GM18517 (cell line): ENCODE measurements around the gene KRTAP1-5.
"Not testable (repeated sequence)": the region's sequence is repeated elsewhere in the genome, so short reads cannot be mapped to it uniquely, and the experiment has no call there.

Experiments used
- ATAC-seq: cut with Tn5 transposase; IDR thresholded peaks from one replicate; pipeline ENCODE4 v1.9.1; 2021; ENCODE audit warnings: mild to moderate bottlenecking, moderate library complexity; ENCODE audit not compliant: unreplicated experiment

Gene KRTAP1-5, protein sequence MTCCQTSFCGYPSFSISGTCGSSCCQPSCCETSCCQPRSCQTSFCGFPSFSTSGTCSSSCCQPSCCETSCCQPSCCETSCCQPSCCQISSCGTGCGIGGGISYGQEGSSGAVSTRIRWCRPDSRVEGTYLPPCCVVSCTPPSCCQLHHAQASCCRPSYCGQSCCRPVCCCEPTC

DNA sequence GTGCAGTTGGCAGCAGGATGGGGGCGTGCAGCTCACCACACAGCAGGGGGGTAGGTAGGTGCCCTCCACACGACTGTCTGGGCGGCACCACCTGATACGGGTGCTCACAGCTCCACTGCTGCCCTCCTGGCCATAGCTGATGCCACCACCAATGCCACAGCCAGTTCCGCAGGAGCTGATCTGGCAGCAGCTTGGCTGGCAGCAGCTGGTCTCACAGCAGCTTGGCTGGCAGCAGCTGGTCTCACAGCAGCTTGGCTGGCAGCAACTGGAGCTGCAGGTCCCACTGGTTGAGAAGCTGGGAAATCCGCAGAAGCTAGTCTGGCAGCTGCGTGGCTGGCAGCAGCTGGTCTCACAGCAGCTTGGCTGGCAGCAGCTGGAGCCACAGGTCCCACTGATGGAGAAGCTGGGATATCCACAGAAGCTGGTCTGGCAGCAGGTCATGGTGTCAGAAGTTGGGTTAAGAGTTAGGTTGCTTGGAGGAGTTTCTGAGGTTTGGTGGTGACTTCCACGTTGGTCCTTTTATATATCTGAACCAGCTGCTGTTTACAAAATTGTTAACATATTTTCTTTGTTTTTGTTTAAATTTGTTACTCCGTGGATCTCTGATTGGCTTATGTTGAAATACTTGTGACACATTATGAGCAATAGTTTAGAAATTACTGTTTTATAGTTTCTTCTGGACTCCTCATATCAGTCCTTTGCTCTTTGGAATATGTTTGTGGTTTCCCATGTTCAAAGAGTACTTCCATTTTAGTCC is at the start of gene KRTAP1-5:
TSS of gene KRTAP1-5 (minus strand) at position 494 of the 757 bp plus-strand sequence. CDS start at position 441, 53 bp downstream.
- ATAC-seq, result no peak

DNA sequence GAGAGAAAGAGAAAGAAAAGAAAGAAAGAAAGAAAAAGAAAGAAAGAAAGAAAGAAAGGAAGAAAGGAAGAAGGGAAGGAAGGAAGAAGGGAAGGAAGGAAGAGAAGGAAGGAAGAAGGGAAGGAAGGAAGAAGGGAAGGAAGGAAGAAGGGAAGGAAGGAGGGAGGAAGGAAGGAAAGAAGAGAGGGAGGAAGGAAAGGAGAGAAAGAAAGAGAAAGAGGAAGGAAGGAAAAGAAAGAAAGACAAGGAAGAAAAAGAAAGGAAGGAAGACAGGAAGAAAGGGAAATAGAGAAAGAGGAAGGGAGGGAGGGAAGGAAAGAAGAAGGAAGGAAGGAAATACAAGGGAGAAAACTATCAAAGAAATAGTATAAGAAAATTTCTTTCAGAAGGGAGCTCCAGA is 49.8 kb upstream of the KRTAP1-5 start:
- no peak for ATAC-seq

DNA sequence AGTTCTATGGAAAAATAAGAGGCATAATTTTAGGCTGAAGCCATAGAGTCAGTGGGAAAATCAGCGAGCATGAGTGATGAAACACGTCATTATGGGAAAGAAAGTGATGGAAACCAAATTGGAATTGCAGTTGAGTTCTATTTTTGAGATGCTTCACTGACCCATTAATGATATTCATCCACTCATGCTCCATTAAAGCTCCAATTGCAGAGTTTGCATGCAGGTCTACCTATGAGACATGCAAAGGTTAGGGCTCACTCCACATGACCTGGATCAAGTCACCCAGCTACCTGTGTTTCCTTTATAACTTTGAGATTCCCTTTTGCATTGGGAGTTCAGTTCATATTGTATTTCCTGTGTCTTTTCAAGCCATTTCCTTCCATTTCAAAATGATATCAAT is 46.7 kb upstream of the KRTAP1-5 start:
- ATAC-seq, result no peak

DNA sequence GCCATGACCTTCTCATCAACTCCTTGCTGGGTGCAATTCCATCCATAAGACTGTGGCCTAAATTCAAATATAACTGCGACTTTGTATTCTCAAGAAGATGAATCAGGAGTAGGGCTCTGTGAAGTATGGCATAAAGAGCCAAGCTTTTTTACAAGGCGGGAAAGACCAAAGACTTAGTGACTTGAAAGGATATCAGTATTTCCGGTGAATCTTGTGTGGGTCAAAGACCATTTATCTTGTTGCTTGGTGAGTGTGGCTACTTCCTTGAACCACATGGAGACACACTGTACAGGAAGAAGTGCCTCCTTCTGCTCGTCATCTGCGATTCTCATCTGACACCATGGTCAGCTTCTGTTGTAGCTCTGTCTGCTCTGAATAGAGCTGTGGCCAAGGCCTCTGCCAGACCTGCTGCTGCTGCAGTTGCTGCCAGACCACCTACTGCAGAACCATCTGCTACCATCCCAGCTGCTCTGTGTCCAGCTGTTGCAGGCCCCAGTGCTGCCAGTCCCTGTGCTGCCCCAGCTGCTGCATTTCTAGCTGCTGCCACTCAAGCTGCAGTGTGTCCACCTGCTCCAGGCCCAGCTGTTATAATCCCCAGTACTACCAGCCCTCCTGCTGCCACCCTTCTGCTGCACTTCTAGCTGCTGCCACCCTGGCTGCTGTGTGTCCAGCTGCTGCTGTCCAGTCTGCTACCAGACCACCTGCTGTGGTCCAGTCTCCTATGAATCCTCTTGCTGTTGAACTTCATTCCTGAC is 44.8 kb upstream of the KRTAP1-5 start:
- no peak for ATAC-seq

DNA sequence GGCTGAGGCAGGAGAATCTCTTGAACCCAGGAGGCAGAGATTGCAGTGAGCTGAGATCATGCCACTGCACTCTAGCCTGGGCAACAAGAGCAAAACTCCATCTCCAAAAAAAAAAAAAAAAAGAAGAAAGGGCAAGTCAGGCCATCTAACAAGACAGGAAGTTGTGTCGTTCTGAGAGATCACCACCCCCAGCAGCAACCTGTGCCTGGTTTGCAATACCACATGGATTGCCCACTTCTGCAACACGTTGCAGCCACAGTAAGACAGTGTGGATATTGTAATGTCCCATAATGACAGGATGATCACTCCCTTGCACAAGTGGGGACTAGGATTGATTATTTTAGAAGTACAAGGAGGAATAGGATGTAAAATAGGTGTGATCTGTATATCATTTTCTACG is 42.0 kb upstream of the KRTAP1-5 start:
- ATAC-seq, result no peak

DNA sequence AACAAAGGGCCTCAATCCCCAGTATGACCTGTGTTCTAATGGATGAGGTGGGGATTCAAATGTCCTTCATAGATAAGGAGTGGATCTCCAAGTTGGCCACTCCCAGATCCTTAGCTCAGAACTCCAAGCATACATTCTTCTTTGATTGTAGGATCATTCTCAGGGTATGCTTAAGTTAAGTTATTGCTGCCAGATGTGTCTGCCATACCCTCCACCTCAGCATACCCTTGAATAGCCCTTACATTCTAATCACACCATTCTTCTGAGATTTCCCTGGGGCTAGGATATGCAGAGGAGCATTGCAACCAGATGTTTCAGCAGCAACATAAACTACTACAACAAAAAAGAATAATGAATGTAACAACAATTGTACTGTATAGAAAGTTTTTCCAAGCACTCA is 40.3 kb upstream of the KRTAP1-5 start:
- ATAC-seq, result no peak

DNA sequence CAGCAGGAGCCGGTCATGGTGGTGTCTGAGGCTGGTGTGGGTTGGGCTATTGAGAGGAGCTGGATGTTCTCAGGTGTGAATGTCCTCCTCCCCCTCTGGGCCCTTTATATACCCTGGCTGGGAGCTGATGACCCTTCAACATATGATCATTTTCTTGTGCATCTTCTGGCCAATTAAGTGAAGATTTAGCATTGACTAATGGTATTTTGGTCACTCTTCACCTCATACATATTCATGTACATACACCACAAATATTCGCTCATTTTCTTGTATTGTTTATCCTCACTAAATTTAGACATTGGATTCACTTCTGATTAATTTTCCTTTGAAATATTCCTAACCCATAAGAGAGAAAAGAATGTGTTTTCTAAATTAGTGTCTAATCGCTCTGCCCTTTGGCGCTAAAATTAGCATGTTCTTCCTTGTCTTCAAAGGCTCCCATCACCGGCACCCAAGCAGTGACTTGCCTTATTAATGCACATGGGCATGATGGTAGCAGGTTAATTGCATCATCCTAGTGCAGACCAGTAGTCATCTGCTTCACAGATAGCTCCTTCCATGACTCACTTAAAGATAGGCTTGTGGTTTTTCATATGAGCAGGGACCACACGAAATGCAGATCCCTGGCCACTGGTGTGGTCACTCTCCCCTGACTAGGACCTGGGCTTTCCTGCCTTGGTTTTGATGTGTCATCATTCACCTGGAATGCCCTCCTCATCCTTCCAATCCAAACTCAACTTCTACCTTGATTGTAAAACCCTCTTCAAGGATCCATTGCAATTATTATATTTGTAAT is 39.0 kb upstream of the KRTAP1-5 start, which contains the start of gene KRTAP2-4:
TSS of gene KRTAP2-4 (minus strand) at position 51 of the 796 bp plus-strand sequence. CDS start at position 17, 34 bp downstream.
- ATAC-seq, result no peak

DNA sequence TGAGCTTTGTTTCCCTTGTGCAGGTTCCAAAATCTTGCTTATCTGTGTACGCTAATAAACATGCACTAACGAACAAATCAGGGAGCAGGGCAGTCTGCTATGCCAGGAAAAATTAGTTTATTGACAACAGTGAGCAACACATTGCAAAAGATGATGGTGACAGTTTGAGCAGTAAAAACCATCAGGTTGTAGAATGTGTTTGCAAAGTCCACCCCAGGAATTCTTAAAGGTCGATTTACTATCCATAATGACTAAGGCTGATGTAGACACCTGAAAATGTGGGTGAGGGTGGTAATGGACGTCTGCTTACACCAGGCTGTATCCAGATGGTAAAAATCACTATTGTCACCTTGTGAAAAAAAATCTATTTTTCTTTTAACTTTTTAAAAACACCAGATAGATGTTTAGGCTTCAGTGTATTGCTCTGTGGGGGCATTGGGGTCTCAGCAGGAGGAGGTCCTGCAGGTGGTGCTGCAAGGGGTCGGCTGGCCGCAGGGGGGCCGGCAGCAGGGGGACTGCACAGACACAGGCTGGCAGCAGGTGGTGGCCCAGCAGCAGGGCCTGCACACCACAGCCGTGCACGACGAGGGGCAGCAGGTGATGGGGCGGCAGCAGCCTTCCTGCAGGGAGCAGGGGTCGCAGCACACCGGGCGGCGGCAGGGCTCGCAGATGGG is 38.1 kb upstream of the KRTAP1-5 start:
- ATAC-seq, result not testable (repeated sequence)

DNA sequence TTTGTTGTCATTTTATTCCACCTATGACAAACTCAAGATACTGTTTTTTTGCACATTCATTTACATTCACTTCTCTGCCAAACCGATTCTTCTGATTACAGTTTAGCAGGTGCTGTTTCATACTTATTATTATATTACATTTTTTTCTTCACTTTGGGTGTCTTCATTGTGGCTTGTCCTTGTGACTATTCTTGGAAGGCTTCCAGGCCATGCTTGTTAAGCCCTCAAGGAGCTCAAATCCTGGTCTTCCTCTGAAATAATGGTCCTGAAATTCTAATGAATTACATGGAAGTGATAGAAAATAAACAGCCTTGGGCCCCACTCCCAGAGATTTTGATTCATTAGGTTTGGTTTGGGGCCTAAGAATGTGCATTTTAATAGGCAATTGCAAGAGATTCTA is 37.3 kb upstream of the KRTAP1-5 start:
- ATAC-seq, result no peak

DNA sequence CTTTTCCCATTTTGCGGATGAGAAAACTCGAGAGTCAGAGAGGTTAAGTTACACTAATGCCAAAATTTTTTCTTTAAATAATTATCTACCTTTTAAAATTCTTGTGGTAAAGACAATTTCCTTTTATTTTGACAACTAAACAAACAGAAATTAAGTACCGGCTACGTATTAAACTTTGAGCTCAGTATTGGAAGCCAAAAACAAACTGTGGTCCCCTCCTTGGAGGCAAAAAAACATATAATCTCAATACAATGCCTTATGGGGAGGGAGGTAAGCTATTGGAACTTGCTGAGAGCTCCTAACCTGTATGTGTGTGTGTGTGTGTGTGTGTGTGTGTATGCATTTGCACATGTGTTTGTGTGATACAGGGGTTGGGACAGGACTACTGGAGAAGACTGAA is 36.4 kb upstream of the KRTAP1-5 start:
- no peak for ATAC-seq

DNA sequence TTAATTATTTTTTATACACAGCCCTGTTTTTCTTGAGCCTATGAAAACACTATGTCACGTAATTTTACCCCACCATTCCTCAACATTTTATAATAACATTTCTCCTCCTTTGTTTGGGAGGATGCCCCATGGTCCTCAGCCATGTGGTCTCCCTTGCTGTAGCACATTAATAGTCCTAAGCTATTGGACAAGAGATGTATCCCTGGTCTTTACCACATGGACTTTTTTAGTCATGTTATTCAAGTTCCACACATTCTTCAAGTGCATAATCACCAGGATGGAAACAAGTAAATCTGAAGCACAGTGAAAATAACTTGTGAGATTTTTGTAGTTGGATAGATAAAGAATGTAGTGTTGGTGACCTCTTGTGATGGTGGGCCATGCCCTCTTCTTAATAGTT is 35.0 kb upstream of the KRTAP1-5 start:
- no peak for ATAC-seq

DNA sequence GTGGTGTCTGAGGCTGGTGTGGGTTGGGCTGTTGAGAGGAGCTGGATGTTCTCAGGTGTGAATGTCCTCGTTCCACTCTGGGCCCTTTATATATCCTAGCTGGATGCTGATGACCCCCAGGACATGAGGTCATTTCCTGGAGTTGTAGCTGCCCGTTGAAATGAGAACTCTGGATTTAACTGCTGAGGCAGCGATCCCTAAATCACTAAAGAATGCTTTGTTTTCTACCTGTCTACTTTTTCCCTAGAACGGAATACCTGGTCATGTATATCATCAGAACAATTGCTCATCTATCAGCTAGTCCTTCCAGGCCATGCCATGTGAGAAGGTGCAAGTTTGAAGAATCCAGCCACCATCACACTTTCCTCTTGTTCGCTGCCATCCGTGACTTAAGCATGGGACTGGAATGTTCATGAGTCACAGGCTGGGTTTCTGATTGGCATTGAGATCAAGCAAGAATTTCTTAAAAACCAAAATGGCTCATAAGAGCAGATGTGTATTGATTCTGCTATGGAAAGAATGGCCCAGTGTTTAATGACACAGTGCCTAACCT is 33.1 kb upstream of the KRTAP1-5 start, which contains the start of gene KRTAP2-3:
TSS of gene KRTAP2-3 (minus strand) at position 63 of the 553 bp plus-strand sequence. CDS start 64 bp downstream, outside the sequence.
- ATAC-seq, result no peak

DNA sequence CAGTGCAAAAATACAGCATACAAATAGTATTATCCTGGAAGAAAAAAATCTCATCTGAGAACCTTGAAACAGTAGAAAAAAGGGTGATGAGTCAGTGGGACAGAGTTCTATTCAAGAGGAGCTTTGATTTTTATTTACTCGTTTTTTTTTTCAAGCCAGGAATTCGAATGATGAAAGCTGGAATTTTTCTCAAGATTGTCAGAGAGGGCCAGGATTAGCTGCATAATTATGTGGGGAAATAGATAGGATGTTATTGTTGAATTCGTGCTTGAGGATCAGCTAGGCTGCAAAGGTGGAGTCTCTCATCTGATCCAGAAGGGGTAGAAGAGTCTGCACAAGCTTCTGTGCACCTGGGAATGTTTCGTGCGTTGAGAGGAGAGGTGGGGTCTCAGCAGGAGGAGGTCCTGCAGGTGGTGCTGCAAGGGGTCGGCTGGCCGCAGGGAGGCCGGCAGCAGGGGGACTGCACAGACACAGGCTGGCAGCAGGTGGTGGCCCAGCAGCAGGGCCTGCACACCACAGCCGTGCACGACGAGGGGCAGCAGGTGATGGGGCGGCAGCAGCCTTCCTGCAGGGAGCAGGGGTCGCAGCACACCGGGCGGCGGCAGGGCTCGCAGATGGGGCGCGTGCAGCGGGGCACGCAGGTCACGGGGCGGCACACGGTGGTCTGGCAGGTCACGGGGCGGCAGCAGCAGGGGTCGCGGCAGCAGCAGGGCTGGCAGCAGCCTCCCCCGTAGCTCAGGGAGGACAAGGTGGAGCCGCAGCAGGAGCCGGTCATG is 32.5 kb upstream of the KRTAP1-5 start:
- not testable (repeated sequence) for ATAC-seq

DNA sequence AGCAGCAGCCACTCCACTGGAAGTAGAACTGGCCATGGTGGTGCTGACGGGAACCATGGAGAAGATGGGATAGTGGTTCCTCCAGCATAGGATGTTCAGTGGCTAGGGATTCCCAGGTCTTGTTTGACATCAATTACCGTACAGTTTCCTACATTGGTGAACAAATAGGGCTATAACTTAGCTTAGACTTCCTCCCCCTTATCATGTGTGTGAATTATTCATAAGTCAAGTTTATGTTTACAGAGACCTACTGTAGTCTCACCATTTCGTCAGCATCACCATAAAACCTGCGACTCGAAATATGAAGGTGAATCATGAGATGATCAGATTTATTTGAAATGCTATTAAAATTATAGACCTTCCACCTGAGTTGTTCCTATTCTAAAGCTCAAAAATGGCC is 31.7 kb upstream of the KRTAP1-5 start:
- no peak for ATAC-seq

DNA sequence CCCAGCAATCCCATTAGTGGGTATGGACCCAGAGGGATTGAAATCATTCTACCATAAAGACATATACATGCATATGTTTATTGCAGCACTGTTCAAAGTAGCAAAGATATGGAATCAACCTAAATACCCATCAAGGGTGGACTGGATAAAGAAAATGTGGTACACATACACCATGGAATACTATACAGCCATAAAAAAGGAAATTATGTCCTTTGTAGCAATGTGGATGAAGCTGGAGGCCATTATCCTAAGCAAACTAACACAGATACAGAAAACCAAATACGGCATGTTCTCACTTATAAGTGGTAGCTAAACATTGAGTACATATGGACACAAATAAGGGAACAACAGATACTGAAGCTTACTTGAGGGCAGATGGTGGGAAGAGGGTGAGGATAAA is 30.5 kb upstream of the KRTAP1-5 start:
- no peak for ATAC-seq

DNA sequence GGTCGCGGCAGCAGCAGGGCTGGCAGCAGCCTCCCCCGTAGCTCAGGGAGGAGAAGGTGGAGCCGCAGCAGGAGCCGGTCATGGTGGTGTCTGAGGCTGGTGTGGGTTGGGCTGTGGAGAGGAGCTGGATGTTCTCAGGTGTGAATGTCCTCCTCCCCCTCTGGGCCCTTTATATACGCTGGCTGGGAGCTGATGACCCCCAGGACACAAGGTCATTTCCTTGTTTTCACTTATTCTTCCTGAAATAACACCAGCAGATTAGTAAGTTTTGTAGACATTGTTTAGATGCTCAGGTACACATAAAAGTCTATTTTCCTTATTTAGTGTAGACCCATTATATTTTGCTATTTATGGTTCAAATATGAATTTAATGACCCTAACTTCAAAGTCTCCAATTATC is 28.1 kb upstream of the KRTAP1-5 start, which contains the start of gene KRTAP2-2:
TSS of gene KRTAP2-2 (minus strand) at position 101 of the 400 bp plus-strand sequence. CDS start at position 82, 19 bp downstream.
- ATAC-seq, result not testable (repeated sequence)

DNA sequence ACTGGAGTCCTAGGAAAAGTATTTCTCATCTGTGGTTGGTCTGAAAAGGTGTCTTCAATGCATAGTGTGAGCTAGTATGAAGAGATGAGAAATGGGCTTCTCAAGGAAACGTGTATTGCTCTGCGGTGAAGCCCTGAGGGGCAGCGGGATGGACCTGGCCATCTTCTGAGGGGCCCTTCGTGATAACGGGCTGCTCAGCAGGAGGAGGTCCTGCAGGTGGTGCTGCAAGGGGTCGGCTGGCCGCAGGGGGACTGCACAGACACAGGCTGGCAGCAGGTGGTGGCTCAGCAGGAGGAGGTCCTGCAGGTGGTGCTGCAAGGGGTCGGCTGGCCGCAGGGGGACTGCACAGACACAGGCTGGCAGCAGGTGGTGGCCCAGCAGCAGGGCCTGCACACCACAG is 27.5 kb upstream of the KRTAP1-5 start:
- ATAC-seq, result not testable (repeated sequence)

DNA sequence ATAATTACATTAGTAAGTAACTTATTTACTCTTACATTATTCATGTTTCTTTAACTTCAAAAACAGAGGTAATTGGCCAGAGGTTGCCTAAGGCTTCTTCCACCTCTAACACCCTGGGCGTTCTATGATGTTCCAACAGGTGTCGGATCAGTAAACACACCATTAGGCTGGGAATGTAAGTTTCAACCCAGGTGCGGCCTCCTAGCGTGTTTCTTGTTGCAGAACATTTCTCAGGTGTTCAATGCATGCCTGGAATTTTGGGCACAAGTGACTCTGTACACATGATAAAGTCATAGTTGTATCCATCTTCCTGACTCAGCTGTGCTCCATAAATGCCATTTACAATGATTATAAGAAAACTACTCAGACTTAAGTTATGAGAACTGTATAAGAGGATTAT is 27.0 kb upstream of the KRTAP1-5 start:
- ATAC-seq, result no peak

DNA sequence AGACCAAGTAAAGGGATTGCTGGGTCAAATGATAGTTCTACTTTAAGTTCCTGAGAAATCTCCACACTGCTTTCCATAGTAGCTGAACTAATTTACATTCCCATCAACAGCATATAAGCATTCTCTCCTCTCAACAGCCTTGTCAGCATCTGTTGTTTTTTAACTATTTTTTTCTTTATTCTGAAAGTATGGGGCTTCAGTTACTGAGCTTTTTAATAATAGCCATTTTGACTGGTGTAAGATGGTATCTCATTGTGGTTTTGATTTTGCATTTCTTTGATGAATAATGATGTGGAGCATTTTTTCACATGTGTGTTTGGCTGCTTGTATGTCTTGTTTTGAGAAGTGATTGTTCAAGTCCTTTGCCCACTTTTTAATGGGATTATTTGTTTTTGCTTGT is 25.6 kb upstream of the KRTAP1-5 start:
- ATAC-seq, result no peak
